Subcutaneous adipose tissue (tissue), 4 donors: ENCODE measurements around the gene ANKRD13D. TPM values are rescaled to one million over a fixed set of nuclear protein-coding genes. Genes with fewer than 3 reads are reported as not detected.

Experiments
- total RNA-seq, 4 donors: library from RNA; depleted of rRNA; stranded (reverse); fragments of >200 nt; gene quantifications; one replicate each; pipeline ENCODE4 v1.1.0, GENCODE V29; 2016
- TF ChIP-seq, protein P1 (sequence below): fragments of 450-650 bp; IDR thresholded peaks from one replicate; pipeline ENCODE4 v1.5.1; 2016; ENCODE audit warnings: low read depth, mild to moderate bottlenecking, control low read depth, antibody characterized with exemption, moderate library complexity

Gene ANKRD13D
- total RNA-seq, 4 donors from 2014 or later, result 12.4 to 43.7 (median 31.4) TPM

GRCh38 chr11:67264877-67265632, 24.0 kb upstream of the ANKRD13D start:
- TF ChIP-seq, protein P1, sequence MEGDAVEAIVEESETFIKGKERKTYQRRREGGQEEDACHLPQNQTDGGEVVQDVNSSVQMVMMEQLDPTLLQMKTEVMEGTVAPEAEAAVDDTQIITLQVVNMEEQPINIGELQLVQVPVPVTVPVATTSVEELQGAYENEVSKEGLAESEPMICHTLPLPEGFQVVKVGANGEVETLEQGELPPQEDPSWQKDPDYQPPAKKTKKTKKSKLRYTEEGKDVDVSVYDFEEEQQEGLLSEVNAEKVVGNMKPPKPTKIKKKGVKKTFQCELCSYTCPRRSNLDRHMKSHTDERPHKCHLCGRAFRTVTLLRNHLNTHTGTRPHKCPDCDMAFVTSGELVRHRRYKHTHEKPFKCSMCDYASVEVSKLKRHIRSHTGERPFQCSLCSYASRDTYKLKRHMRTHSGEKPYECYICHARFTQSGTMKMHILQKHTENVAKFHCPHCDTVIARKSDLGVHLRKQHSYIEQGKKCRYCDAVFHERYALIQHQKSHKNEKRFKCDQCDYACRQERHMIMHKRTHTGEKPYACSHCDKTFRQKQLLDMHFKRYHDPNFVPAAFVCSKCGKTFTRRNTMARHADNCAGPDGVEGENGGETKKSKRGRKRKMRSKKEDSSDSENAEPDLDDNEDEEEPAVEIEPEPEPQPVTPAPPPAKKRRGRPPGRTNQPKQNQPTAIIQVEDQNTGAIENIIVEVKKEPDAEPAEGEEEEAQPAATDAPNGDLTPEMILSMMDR, result no peak

DNA sequence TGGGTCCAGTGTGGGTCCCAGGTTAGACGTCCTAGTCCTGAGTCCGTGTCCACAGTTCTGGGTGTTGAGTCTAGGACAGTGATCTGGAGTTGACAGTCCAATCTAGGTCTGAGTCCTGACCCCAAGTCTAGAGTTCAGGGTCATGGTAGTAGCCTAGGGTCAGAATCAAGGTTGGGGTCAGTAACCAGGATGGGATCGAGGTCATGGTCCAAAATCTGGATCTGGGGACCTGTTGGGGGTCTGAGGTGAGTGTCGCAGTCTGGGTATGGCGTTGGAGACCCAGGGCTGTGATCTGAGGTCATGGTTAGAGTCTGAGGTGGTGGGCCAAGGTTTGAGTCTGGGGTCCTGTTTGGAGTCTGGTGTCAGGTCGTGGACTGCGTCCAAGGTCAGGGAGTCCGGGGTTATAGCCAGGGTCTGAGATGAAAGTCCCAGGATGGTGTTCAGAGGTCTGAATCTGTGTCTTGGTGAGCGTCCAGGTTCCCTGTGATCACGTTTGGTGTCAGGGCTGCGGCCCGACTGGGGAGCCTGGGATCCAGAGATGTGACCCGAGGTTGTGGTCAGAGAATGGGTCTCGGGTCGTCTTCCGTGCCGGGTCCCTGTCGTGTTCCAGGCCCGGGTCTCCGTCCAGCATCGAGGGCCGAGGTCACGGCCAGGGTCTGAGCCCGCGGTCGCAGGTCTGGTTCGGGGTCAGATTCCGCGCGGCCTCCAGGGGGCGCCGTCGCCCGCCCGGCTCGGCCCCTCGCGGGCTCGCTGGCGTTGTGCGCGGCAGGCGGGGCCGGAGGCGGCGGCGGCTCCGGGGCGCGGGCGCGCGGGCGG, 23.3 kb upstream of the ANKRD13D start:
- TF ChIP-seq, protein P1, result no peak

DNA sequence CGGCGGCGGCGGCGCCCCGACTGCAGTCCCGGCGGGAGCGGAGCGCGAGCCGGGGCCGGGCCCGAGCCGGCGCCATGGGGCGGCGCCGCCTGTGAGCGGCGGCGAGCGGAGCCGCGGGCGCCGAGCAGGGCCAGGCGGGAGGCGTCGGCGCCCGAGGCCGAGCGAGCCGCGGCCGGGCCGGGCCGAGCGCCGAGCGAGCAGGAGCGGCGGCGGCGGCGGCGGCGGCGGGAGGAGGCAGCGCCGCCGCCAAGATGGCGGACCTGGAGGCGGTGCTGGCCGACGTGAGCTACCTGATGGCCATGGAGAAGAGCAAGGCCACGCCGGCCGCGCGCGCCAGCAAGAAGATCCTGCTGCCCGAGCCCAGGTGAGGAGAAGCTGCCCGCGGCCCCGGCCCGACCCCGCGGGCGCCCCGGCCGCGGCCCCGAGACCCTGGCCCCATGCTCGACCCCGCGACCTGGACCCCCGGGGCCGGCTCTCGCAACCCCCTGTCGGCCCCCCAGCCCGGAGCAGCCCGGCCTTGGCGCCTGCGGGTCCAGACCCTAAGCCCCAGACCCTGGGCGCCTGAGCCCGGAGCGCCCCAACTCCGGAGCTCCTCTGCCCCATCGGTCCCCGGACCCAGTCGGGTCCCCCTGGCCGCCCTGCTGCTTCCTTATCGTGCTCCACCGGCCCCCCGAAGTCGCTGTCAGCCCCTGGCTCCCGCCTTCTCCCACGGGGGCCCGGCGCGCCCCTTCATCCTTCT, 22.5 kb upstream of the ANKRD13D start, which contains the start of gene GRK2:
TSS of gene GRK2 (plus strand) at position 25 of the 739 bp plus-strand sequence. CDS start at position 252, 227 bp downstream.
- TF ChIP-seq, protein P1, result no peak

DNA sequence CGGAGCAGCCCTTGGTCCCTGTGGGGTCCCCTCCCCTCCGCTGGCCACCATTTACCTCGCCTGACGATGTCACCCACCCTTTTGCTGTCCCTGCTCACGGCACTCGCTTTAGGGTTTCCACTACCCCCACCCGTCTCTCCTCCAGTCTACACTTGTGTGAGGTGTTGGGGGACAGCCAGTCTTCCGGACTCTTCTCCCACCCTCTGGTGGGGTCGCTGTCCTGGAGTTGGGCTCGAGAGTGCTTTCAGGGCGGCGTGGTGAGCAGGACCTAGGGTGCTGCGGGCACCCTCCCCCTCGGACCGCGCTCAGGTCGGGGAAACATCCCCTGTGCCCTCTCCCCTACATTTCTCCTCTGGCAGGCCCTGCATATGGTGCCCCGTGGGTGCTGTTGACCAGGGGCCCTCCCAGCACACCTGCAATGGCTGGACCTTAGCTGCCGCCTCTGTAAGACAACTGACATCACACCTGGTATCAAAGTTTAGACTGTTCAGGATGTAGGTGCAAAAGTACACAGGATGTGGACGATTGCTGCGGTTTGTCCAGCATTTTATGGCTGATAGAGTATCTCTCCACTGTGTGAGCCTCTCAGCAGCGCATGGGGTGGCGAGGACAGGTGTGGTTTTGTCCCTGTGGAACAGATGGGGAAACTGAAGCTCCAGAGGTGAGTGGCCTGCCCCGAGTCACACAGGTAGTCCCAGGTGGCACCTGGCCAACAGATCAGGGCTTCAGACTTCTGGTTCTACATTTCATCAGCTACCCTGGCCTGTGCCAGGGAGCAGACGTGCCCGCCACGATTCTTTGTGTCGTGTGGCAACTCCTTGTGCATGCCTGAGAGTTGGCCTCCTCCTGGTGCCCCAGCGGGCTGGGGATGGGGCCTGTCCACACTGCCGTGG, 21.7 kb upstream of the ANKRD13D start:
- TF ChIP-seq, protein P1, result no peak

DNA sequence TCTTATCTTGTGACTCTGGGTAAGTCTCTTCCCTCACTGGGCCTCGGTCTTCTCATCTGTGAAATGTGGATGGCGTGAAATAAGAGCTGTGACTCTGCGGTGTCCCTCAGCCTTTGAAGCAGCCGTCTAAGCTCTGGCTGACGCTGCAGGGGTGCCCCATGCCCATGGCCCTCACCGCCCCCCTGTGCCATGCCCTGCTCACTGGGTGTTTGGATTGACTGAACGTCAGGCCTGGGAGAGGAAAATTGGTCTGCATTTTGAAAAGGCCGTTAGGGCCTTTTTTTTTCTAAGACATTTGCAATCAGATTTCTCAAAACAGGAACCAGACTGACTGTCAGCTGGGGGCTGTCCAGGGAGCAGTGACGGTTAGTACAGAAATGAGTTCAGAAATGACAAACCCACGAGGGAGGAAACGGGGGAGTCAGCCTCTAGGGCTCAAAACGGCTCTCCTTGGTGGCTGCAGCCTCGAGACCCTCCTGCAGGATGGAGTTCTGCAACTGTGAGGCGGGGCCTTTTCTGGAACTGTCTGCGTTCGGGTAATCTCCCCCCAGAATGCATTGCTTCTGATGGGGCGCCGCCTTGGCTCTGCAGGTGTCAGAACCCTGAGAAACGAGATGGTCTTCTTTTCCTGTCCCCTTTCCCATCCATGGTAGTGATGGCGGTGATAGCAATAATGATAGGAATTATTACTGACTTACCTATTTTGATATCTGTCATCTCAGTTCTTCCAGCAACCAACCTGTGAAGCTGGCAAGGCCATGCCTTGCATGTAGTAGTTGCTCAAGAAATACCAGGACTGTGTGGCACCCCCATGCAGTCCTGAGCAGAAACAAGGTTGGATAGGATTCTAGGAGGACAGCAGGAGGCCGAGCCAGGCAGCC, 20.8 kb upstream of the ANKRD13D start:
- TF ChIP-seq, protein P1, result no peak

DNA sequence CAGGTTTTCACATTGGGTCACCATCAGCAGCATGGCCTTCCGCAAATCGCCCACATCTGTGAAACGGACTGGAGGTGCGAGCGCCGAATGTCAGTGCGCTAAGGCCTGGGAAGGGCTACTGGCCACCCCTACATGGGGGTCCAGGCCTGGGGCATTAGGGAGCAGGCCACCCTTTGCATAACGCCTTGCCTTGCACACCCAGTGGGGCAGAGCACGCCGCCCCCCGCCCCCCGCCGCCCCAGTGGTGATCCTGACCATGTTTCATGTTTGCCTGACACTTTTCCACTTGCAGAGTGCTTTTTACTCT, 20.2 kb upstream of the ANKRD13D start:
- TF ChIP-seq, protein P1, result no peak
